NCI-H2029 (cell line): ENCODE data around the gene CEP164.

Experiments
- DNase-seq: peaks from one replicate; lab custom pipeline; 2025; lab: John Stamatoyannopoulos, UW

CEP164 gene

GRCh38 chr11:117462864-117463247, 135.2 kb downstream of the CEP164 start:
- no peak for DNase-seq
